HCT116 (cell line): ENCODE data around the gene OPRL1. TPM values are rescaled to one million over a fixed set of nuclear protein-coding genes. Genes with fewer than 3 reads are reported as not detected.

Experiments
- ATAC-seq: fragments of 200-7000 bp; cut with Tn5 transposase; 2 replicates; pipeline ENCODE4 v1.9.1; 2020; ENCODE audit warnings: mild to moderate bottlenecking, moderate library complexity
- BruUV-seq: library from RNA; stranded (reverse); fragments of 400-500 nt; replicated peaks from 2 replicates; lab custom pipeline; 2021; lab: Mats Ljungman, UMichigan
- CTCF ChIA-PET: fragments of 300-600 bp; sonication (Branson Sonifier 250); formaldehyde crosslinking; loops from one replicate; lab custom pipeline; 2021; ENCODE audit warnings: antibody characterized with exemption; lab: Charles Lee
- POLR2A ChIA-PET: fragments of 300-600, 350-600 bp; sonication (Branson Sonifier 250); formaldehyde crosslinking; loops from one replicate; lab custom pipeline; 2021; ENCODE audit warnings: antibody characterized with exemption; lab: Charles Lee
- RAD21 ChIA-PET, 2 experiments: fragments of 300-600 bp; sonication (Branson Sonifier 250); formaldehyde crosslinking; loops; one replicate each; lab custom pipeline; 2023; ENCODE audit warnings: low total read pairs in 2 of 2; ENCODE audit not compliant: uncharacterized antibody in 2 of 2, unreplicated experiment in 2 of 2, low non-redundant PET in 1 of 2; lab: Charles Lee
- DNase-seq: peaks from one replicate; pipeline ENCODE4 v3.0.0-alpha.2; 2010; ENCODE audit warnings: low read depth, low spot score
- H2AFZ ChIP-seq: fragments of 200-600 bp; shearing (Covaris generic), sonication (generic); 2 replicates; pipeline ENCODE4 v1.6.1; 2017; ENCODE audit warnings: low read depth, mixed run types, mixed read lengths, antibody characterized with exemption, low read length; ENCODE audit not compliant: poor library complexity, severe bottlenecking
- H3K27ac ChIP-seq: 2 replicates; pipeline ENCODE4 v1.5.1; 2012; ENCODE audit warnings: low read depth, low read length
- H3K27me3 ChIP-seq: fragments of 200-600 bp; sonication (generic); 2 replicates; pipeline ENCODE4 v1.6.1; 2016; ENCODE audit warnings: mixed run types, low read length, mixed read lengths; ENCODE audit not compliant: insufficient read depth
- H3K36me3 ChIP-seq, 2 experiments: fragments of 200-500 bp in 1 of 2; fragments of 200-600 bp in 1 of 2; sonication (Bioruptor generic) in 1 of 2; sonication (generic) in 1 of 2; 2 replicates each; pipeline versions ENCODE4 v1.5.1 to v1.6.1; 2014 to 2016; ENCODE audit warnings: low read length in 2 of 2, inconsistent platforms in 1 of 2, mixed read lengths in 1 of 2, mixed run types in 1 of 2; ENCODE audit not compliant: insufficient read depth in 2 of 2, control insufficient read depth in 1 of 2
- H3K4me1 ChIP-seq, 2 experiments: fragments of 200-600 bp in 1 of 2; sonication (generic) in 1 of 2; 2 replicates each; pipeline versions ENCODE4 v1.5.1 to v1.6.1; 2012 to 2017; ENCODE audit warnings: low read length in 2 of 2, inconsistent platforms in 1 of 2, mild to moderate bottlenecking in 1 of 2, mixed read lengths in 1 of 2, mixed run types in 1 of 2, moderate library complexity in 1 of 2; ENCODE audit not compliant: insufficient read depth in 2 of 2, control insufficient read depth in 1 of 2
- H3K4me2 ChIP-seq: fragments of 200-600 bp; sonication (generic); 2 replicates; pipeline ENCODE4 v1.6.1; 2017; ENCODE audit warnings: mixed run types, low read length, mixed read lengths
- H3K4me3 ChIP-seq, 2 experiments: fragments of 200-600 bp in 1 of 2; sonication (generic) in 1 of 2; replicated peaks in 1 of 2; 2 replicates each; pipeline ENCODE4 v1.5.1; 2011 to 2016; ENCODE audit warnings: low read length in 2 of 2, control low read depth in 1 of 2, low read depth in 1 of 2, mild to moderate bottlenecking in 1 of 2, mixed read lengths in 1 of 2, mixed run types in 1 of 2
- H3K79me2 ChIP-seq: fragments of 200-600 bp; sonication (generic); 2 replicates; pipeline ENCODE4 v1.6.1; 2017; ENCODE audit warnings: mild to moderate bottlenecking, mixed run types, low read length, moderate library complexity, mixed read lengths; ENCODE audit not compliant: insufficient read depth
- H3K9ac ChIP-seq: fragments of 200-600 bp; sonication (generic); 2 replicates; pipeline ENCODE4 v1.6.1; 2016; ENCODE audit warnings: low read length, mixed read lengths
- H3K9me2 ChIP-seq: fragments of 200-600 bp; sonication (generic), shearing (Covaris generic); 2 replicates; pipeline ENCODE4 v1.6.1; 2017; ENCODE audit warnings: mixed run types, mild to moderate bottlenecking, moderate library complexity; ENCODE audit not compliant: insufficient read depth
- H3K9me3 ChIP-seq, 2 experiments: fragments of 200-500 bp in 1 of 2; fragments of 200-600 bp in 1 of 2; sonication (Bioruptor generic) in 1 of 2; sonication (generic) in 1 of 2; 2 replicates each; pipeline ENCODE4 v1.6.1; 2014 to 2017; ENCODE audit warnings: low read length in 2 of 2, mixed read lengths in 2 of 2, inconsistent platforms in 1 of 2, low read depth in 1 of 2, mild to moderate bottlenecking in 1 of 2, mixed run types in 1 of 2, moderate library complexity in 1 of 2; ENCODE audit not compliant: control insufficient read depth in 1 of 2, insufficient read depth in 1 of 2
- H4K20me1 ChIP-seq: fragments of 200-600 bp; sonication (generic), shearing (Covaris generic); 2 replicates; pipeline ENCODE4 v1.6.1; 2017; ENCODE audit warnings: mixed run types, mild to moderate bottlenecking, moderate library complexity; ENCODE audit not compliant: insufficient read depth
- CEBPB ChIP-seq: IDR thresholded peaks from 2 replicates; pipeline ENCODE4 v1.6.1; 2012; ENCODE audit warnings: low read depth
- RAD21 ChIP-seq: IDR thresholded peaks from 2 replicates; pipeline ENCODE4 v1.6.1; 2012; ENCODE audit warnings: low read depth, mild to moderate bottlenecking
- intact Hi-C: fragments of 100-400 bp; cut with micrococcal nuclease; formaldehyde crosslinking; loops from 2 replicates; pipeline ENCODE4 v1.10.0; 2022
- total RNA-seq: library from RNA; stranded (reverse); gene quantifications from one replicate; pipeline ENCODE4 v1.2.1, GENCODE V29; 2021; ENCODE audit not compliant: unreplicated experiment
- TF ChIP-seq, protein P1 (sequence below): IDR thresholded peaks from 2 replicates; pipeline ENCODE4 v1.6.1; 2012

The OPRL1 gene
- total RNA-seq, 1 experiment from 2014 or later, result 1.6 TPM

DNA sequence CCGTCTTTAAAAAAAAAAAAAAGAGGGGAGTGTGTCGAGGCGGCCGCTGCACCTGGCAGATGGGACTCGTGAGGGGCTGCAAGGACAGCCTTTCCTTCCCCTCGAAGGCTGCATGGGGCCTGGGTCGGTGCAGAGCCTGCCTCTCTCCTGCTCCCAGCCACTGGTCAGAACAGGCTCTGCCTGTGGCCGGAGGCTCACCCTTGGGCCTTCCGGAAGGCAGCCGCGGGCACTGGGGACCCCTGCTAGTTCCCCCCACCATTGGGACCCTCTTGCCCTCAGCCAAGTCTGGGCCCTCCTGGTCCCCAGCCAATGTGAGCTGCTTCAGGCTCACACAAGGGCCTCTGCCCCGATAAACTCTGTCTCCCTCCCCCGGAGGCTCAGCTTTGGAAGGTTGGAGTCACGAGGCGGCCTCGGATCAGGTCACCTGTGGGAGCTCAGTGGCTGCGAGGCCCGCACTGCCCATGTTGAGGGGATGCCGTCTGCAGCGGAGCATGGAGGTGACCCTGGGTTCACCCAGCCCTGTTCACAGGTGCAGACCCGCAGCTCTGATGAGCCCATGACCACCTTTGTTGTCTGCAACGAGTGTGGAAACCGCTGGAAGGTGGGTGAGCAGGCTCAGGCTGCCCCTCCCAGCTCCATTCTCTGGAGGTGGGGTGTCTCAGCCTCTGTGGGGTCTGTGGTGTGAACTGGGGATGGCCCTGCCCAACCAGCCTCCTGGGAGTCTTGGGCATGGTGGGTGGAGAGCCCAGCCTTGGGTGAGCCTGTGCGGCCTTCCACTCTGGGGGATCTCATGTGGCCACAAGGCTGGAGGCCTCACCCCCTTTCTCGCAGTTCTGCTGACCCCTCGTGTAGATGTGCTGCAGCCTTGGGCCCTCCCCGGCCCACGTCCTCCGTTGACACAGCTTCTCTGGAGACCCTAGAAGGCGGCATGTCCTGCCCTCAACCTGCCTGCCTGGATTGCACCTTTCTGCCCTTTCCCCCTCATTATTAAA is 8.2 kb upstream of the OPRL1 start:
- ChIA-PET POLR2A (no interaction called here), RAD21 (no interaction called here), CTCF (no interaction called here)
- Histone ChIP-seq H4K20me1 (no peaks in the 10 kb centered on the region), H3K9ac (no peak overlapping the region), H3K27ac (no peak overlapping the region), H3K4me3 (no peak overlapping the region), H3K4me1 (peaks cover 9 to 10% of the 10 kb centered on the region in 2 experiments), H3K36me3 (no peaks in the 10 kb centered on the region), H3K4me2 (no peak overlapping the region), H3K9me2 (no peaks in the 10 kb centered on the region)
- no peak for ATAC-seq
- intact Hi-C loops, result no loop called here
- TF ChIP-seq, protein P1, sequence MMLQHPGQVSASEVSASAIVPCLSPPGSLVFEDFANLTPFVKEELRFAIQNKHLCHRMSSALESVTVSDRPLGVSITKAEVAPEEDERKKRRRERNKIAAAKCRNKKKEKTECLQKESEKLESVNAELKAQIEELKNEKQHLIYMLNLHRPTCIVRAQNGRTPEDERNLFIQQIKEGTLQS, result no peak
- TF ChIP-seq, all 23 proteins: peak for 0
- no peak for DNase-seq
- Histone ChIP-seq H3K9me3 (no peaks in the 10 kb centered on the region), H3K79me2 (no peaks in the 10 kb centered on the region), H2AFZ (no peak overlapping the region), H3K27me3 (no peaks in the 10 kb centered on the region)
- BruUV-seq, result no TSS peak

DNA sequence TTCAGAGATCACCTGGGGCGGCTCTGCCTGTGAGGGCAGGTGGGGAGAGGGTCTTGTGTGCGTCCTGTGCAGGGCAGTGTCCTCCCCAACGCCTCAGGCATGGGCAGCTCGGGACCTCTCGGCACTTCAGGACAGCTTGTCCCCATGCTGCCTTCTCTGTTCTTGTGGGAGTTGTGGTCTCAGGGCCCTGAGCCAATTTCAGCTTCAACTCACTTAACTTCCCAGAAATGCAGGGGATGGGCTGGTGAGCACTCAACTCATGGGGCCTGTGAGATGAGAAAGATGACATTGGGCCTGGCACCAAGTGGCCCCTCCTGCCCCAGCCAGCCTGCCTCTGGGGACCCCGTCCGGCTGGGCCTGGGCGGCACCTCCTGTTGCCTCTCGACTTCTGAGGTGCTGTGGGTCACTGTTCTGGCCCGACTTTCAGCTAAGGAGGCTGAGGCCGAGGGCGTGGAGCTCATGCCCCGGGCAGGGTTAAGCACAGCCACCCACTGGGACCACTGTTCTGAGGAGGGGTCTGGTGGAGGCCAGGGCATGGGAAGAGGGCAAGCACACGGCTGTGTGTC is 7.3 kb upstream of the OPRL1 start:
- POLR2A ChIA-PET, result no interaction called here
- Histone ChIP-seq H2AFZ (no peak overlapping the region), H3K9me3 (no peaks in the 10 kb centered on the region), H3K9ac (no peak overlapping the region), H3K9me2 (no peaks in the 10 kb centered on the region), H3K36me3 (no peaks in the 10 kb centered on the region), H4K20me1 (no peaks in the 10 kb centered on the region), H3K4me3 (no peak overlapping the region), H3K4me1 (peaks cover 0 to under 1% of the 10 kb centered on the region in 2 experiments; a peak in 3 of 4 replicates), H3K79me2 (no peaks in the 10 kb centered on the region), H3K4me2 (no peak overlapping the region), H3K27me3 (no peaks in the 10 kb centered on the region), H3K27ac (no peak overlapping the region; the same call in 1 of the 2 replicates)
- no peak for ATAC-seq
- CTCF ChIA-PET, result no interaction called here
- no peak for DNase-seq
- BruUV-seq, result no TSS peak
- intact Hi-C loops, result no loop called here
- RAD21 ChIA-PET, result no interaction called here
- TF ChIP-seq RAD21, result no peak
- no peak for TF ChIP-seq CEBPB
